Mucosa of descending colon (tissue), 3 donors: Measurements from ENCODE around the gene XPR1. TPM values are rescaled to one million over a fixed set of nuclear protein-coding genes. Genes with fewer than 3 reads are reported as not detected.
"Not testable (repeated sequence)": the region's sequence is repeated elsewhere in the genome, so short reads cannot be mapped to it uniquely, and the experiment has no call there.

Experiments
- ATAC-seq: fragments of 200-7000 bp; cut with Tn5 transposase; one replicate; pipeline ENCODE4 v1.9.1; 2020; ENCODE audit warnings: mild to moderate bottlenecking, moderate library complexity
- DNase-seq, 3 donors: peaks; one replicate each; pipeline ENCODE4 v3.0.0-alpha.2; 2020
- H3K36me3 ChIP-seq: fragments of 200-600 bp; one replicate; pipeline ENCODE4 v1.8.0; 2021; ENCODE audit warnings: low read depth, mild to moderate bottlenecking
- H3K4me1 ChIP-seq: fragments of 200-600 bp; one replicate; pipeline ENCODE4 v1.8.0; 2021; ENCODE audit warnings: low read depth, mild to moderate bottlenecking
- H3K4me3 ChIP-seq: fragments of 200-600 bp; one replicate; pipeline ENCODE4 v1.8.0; 2021; ENCODE audit warnings: mild to moderate bottlenecking
- H3K9me3 ChIP-seq: fragments of 200-600 bp; one replicate; pipeline ENCODE4 v1.8.0; 2021; ENCODE audit warnings: mild to moderate bottlenecking
- CTCF ChIP-seq: fragments of 200-600 bp; IDR thresholded peaks from one replicate; pipeline ENCODE4 v1.8.0; 2022; ENCODE audit warnings: antibody characterized with exemption, mild to moderate bottlenecking
- intact Hi-C, 2 donors: fragments of 100-400 bp; cut with DNase I in 1 of 2; cut with micrococcal nuclease in 1 of 2; formaldehyde crosslinking; loops; one replicate each; pipeline versions ENCODE4 v1.11.0 to v1.11.1; 2022; cut with DNase I, micrococcal nuclease
- total RNA-seq, 3 donors: library from RNA; stranded (reverse); fragmentation: NEBNext Ultra II Directional in 2 of 3; extraction: Animal tissue kit (Norgen Biotek cat#: 25700) in 2 of 3; gene quantifications; one replicate each; pipeline versions ENCODE4 v1.2.1 to v1.2.4, GENCODE V29; 2021 to 2023
- donor health status: DM: no; HTN: no; CAD: no; lungs with moderate emphysema.
- donor health status: DM: no; HTN: no; CAD: no.
- donor health status: DM: no; HTN: yes; CAD: no.

Gene XPR1
- total RNA-seq, 3 donors from 2014 or later, result 31.6 to 64.9 (median 34.6) TPM

- no peaks in the 10 kb centered on the region for H3K4me1 ChIP-seq
- no peaks in the 10 kb centered on the region for H3K9me3 ChIP-seq
- intact Hi-C loops, result no loop called here
- H3K4me3 ChIP-seq, result no peak overlapping the region
- no peaks in the 10 kb centered on the region for H3K36me3 ChIP-seq
- no peak for ATAC-seq
- DNase-seq, result no peak
- no peak for TF ChIP-seq CTCF
Measured at GRCh38 chr1:180785291-180785690, 153.5 kb downstream of the XPR1 start.

GRCh38 chr1:180785887-180786286, 154.1 kb downstream of the XPR1 start:
- TF ChIP-seq CTCF, result no peak

GRCh38 chr1:180786624-180787023, 154.8 kb downstream of the XPR1 start:
- H3K9me3 ChIP-seq, result no peaks in the 10 kb centered on the region
- DNase-seq, result no peak
- H3K36me3 ChIP-seq, result no peaks in the 10 kb centered on the region
- intact Hi-C loops, result no loop called here
- H3K4me1 ChIP-seq, result no peaks in the 10 kb centered on the region
- no peak for TF ChIP-seq CTCF
- no peak overlapping the region for H3K4me3 ChIP-seq
- ATAC-seq, result no peak

More at GRCh38 chr1:180785887-180786286, 154.1 kb downstream of the XPR1 start:
- Histone ChIP-seq H3K4me1 (no peaks in the 10 kb centered on the region), H3K36me3 (no peaks in the 10 kb centered on the region), H3K4me3 (no peak overlapping the region), H3K9me3 (no peaks in the 10 kb centered on the region)
- ATAC-seq (no peak), DNase-seq (no peak)
- intact Hi-C loops, result no loop called here

- no peak for TF ChIP-seq CTCF
- ATAC-seq, result no peak
- no peaks in the 10 kb centered on the region for H3K4me1 ChIP-seq
- no peak overlapping the region for H3K4me3 ChIP-seq
- H3K9me3 ChIP-seq, result no peaks in the 10 kb centered on the region
- no peak for DNase-seq
- H3K36me3 ChIP-seq, result no peaks in the 10 kb centered on the region
- intact Hi-C loops, result no loop called here
Measured at GRCh38 chr1:180787628-180788307, 155.9 kb downstream of the XPR1 start.

GRCh38 chr1:180789460-180789859, 157.6 kb downstream of the XPR1 start:
- ATAC-seq, result no peak
- Histone ChIP-seq H3K4me3 (no peak overlapping the region), H3K36me3 (no peaks in the 10 kb centered on the region), H3K4me1 (no peaks in the 10 kb centered on the region), H3K9me3 (no peaks in the 10 kb centered on the region)
- TF ChIP-seq CTCF, result no peak
- intact Hi-C loops, result no loop called here
- DNase-seq, result no peak

- H3K4me1 ChIP-seq, intact Hi-C loops: not testable (repeated sequence)
Measured at GRCh38 chr1:180791152-180791551, 159.3 kb downstream of the XPR1 start.

More at GRCh38 chr1:180791152-180791551, 159.3 kb downstream of the XPR1 start:
- not testable (repeated sequence) for DNase-seq, H3K36me3 ChIP-seq, ATAC-seq, H3K9me3 ChIP-seq, H3K4me3 ChIP-seq
